Measurements from ENCODE around the gene NMNAT1.

DNA sequence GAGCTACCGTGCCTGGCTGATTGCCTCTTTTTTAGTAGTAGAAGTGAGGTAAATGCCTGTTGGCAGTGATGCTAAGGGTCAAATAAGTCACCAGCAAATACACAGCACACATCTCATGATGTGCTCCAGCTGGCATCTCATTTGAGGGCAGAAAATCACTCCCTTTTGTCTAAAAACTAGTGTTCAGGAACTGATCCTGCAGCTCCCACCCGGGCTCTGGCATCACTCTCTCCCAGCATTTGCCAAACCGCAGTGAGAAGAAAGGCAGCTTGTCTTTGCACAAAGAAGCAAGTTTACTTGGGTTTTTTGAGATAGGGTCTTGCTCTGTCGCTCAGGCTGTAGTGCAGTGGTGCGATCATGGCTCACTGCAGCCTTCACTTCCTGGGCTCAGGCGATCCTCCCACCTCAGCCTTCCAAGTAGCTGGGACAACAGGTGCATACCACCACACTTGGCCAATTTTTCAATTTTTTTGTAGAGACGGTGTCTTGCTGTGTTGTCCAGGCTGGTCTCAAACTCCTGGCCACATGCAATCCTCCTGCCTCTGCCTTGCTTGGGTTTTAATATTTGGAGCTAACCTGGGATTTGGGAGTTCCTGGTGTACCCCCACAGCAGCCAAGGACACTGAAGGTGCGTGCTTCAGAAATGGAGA is 57.9 kb downstream of the NMNAT1 start:
- TF ChIP-seq, protein P1, sequence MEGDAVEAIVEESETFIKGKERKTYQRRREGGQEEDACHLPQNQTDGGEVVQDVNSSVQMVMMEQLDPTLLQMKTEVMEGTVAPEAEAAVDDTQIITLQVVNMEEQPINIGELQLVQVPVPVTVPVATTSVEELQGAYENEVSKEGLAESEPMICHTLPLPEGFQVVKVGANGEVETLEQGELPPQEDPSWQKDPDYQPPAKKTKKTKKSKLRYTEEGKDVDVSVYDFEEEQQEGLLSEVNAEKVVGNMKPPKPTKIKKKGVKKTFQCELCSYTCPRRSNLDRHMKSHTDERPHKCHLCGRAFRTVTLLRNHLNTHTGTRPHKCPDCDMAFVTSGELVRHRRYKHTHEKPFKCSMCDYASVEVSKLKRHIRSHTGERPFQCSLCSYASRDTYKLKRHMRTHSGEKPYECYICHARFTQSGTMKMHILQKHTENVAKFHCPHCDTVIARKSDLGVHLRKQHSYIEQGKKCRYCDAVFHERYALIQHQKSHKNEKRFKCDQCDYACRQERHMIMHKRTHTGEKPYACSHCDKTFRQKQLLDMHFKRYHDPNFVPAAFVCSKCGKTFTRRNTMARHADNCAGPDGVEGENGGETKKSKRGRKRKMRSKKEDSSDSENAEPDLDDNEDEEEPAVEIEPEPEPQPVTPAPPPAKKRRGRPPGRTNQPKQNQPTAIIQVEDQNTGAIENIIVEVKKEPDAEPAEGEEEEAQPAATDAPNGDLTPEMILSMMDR (IDR thresholded peaks at IDR 0.05) = no peak
- no peak for TF ChIP-seq POLR2A (IDR thresholded peaks at IDR 0.05)
